IPS-15b (cell line): Measurements from ENCODE around the gene F10.

Experiments used
- H3K27me3 ChIP-seq: one replicate; pipeline ENCODE4 v1.6.1; 2013; ENCODE audit warnings: low read length; ENCODE audit not compliant: control insufficient read depth, insufficient read depth
- H3K36me3 ChIP-seq: one replicate; pipeline ENCODE4 v1.6.1; 2013; ENCODE audit warnings: low read length; ENCODE audit not compliant: control insufficient read depth, insufficient read depth
- H3K4me1 ChIP-seq: one replicate; pipeline ENCODE4 v1.6.1; 2013; ENCODE audit warnings: mild to moderate bottlenecking, low read length; ENCODE audit not compliant: control insufficient read depth, insufficient read depth
- H3K4me3 ChIP-seq: one replicate; pipeline ENCODE4 v1.5.1; 2013; ENCODE audit warnings: low read depth, low read length
- H3K9ac ChIP-seq: one replicate; pipeline ENCODE4 v1.6.1; 2013; ENCODE audit warnings: low read depth, mild to moderate bottlenecking, low read length
- H3K9me3 ChIP-seq: one replicate; pipeline ENCODE4 v1.6.1; 2013; ENCODE audit warnings: mild to moderate bottlenecking, low read length; ENCODE audit not compliant: control insufficient read depth, insufficient read depth

Gene F10

DNA sequence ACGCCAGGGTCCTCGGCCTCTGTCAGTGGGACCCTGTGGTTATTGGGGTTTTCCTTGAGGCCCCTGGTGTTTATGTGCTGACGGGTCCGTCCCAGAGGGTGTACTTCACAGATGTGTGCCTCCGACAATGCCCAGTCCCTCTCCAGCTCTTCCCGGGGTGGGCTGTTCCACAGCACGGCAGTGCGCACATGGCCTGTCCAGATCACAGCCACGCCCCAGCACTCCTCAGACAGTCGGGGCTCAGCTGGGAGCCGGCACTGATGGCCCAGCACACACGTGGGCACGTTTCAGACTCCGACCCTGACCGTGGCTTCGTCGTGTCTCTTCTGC is 33.9 kb upstream of the F10 start:
- Histone ChIP-seq H3K36me3 (peaks cover 16% of the 10 kb centered on the region), H3K4me1 (peaks cover 2% of the 10 kb centered on the region), H3K27me3 (no peaks in the 10 kb centered on the region), H3K9ac (no peak overlapping the region), H3K4me3 (no peak overlapping the region), H3K9me3 (no peaks in the 10 kb centered on the region)

DNA sequence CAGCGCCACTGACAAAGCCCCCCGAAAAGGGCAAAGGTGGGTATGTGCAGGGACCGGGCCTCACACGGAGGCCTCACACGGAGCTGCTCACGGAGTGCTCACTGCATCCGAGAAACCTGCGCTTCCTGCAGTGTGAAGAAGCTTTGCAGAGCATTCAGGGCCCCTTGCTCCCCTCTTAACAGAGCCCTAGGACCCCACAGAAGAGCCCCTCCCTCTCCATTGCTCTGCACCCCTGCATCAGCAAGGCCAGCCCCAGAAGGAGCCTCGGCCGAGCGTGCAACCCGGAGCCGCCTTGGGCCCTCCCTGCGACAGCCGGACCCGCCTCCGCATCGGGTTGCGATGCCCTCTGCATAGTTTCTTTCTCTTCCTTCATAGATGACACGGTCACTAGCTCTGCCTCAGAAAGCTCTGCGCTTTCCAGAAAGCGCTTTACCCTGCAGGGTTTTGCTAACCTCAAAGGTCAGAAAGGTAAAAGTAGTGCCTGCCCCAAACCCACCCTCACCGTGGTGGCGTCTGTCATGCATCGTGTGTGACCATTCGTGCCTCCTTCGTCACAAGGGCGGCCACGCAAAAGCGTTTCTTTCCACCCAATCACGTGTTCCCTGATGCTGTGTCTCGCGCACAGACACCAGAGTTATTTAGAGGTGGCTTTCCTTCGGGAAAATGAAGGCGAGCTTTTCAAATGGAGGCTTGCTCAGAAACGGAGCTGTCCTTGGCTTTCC is 32.7 kb upstream of the F10 start:
- H3K4me3 ChIP-seq = no peak overlapping the region
- no peaks in the 10 kb centered on the region for H3K9me3 ChIP-seq
- H3K9ac ChIP-seq = no peak overlapping the region
- no peaks in the 10 kb centered on the region for H3K27me3 ChIP-seq
- peaks cover 19% of the 10 kb centered on the region for H3K36me3 ChIP-seq
- peaks cover 2% of the 10 kb centered on the region for H3K4me1 ChIP-seq

DNA sequence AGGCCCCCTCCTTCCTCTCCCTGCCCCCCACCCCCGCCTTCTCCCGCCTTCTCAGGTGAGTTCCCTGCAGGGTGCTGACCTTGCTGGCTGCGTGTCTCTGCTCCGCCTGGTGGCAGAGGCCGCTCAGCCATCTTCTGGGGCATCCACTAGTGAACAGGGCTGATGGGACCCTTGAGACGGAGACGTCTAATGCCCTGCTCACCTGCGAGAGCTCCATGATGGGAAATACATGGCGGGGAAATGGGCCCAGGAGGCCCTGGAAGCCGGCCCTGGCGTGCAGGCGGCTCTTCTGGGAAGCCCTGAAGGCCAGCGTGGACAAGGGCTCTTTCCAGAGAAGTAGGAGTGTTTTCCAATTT is 32.2 kb upstream of the F10 start:
- no peaks in the 10 kb centered on the region for H3K27me3 ChIP-seq
- no peak overlapping the region for H3K9ac ChIP-seq
- peaks cover 16% of the 10 kb centered on the region for H3K36me3 ChIP-seq
- no peaks in the 10 kb centered on the region for H3K9me3 ChIP-seq
- H3K4me1 ChIP-seq = peaks cover 2% of the 10 kb centered on the region
- no peak overlapping the region for H3K4me3 ChIP-seq

DNA sequence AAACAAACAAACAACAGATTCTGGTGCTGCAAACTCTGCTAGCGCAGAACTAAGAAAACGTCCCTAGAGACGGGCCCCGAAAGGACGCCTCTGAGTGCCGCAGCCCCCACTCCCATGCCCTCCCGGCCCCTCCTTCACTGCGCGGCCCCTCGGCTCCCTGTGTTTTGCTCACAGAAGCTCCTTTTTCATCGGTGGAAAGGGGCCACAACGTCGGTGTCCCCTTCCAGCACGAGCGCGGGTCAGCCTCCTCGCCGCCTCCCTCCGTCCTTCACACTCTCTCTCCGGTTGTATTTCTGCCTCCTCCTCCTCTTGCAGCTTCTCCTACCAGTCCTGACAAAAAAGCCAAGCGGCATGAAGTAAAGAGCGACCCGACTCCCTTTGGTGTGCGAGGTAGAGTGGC is 31.8 kb upstream of the F10 start:
- Histone ChIP-seq H3K4me1 (peaks cover 2% of the 10 kb centered on the region), H3K4me3 (no peak overlapping the region), H3K9ac (no peak overlapping the region), H3K36me3 (peaks cover 16% of the 10 kb centered on the region), H3K27me3 (no peaks in the 10 kb centered on the region), H3K9me3 (no peaks in the 10 kb centered on the region)

DNA sequence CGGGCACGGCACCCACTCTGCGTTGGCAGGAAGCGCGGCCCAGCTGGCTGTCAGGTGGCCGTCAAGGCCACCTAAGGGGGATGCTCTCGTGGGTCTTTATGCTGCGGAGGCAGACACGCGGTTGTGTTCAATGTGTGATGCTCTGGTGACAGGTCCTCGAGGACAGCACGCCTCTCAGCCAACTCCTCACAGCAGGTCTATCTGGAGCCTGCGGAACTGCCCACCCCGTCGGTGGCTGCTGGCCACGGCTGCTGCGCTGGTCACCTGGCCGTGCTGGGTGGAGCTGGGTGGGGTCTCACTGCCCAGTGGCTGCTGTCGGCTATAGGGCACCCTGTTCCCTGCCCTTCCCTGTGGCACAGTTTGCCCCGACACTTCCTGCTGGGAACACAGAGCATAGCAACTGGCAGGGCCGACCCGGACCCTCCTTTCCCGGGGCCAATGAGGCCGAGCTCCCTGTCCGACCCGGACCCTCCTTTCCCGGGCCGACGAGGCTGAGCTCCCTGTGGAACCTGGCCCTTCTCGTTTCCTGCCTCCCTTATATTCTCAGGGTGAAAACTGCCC is 31.3 kb upstream of the F10 start:
- Histone ChIP-seq H3K27me3 (no peaks in the 10 kb centered on the region), H3K4me1 (peaks cover 2% of the 10 kb centered on the region), H3K36me3 (peaks cover 16% of the 10 kb centered on the region), H3K4me3 (no peak overlapping the region), H3K9ac (no peak overlapping the region), H3K9me3 (no peaks in the 10 kb centered on the region)

DNA sequence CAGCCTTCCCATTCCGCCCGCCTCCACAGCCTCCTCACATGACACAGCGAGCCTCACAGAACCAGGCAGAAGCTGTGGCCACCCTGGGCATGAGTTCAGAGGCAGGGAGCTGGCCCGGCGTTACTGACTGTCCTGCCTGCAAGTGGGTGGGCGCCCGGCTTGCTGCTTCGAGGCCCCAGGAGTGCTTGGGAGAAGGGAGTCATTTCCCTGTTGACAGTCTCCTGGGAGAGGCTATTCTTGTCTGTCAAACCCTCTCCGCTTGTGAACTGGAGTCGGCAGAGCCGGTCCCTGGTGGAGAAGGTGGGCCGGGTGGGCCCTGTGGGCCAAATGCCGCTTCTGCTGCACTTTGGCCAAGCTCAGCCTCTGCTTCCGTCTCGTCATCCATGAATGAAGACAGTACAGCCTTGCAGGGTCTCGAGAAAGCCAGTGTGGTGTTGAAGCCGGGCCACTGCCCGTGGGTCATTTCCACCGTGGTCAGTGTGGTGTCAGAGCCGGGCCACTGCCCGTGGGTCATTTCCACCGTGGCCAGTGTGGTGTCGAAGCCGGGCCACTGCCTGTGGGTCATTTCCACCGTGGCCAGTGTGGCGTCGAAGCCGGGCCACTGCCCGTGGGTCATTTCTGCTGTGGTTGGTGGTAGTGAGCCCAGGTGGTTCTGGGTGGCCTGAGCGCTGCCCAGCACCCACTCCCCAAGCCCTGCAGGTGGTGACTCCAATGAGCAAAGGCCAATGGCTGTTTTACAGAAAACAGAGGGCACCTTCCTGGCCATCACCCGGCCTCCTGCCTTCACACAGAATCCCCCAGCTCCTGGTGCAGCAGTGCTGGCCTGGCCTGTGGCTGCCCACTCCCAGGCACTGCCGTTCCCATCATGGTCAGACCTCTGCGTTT is 30.5 kb upstream of the F10 start:
- peaks cover 2% of the 10 kb centered on the region for H3K4me1 ChIP-seq
- no peaks in the 10 kb centered on the region for H3K9me3 ChIP-seq
- peaks cover 16% of the 10 kb centered on the region for H3K36me3 ChIP-seq
- H3K9ac ChIP-seq = no peak overlapping the region
- H3K27me3 ChIP-seq = no peaks in the 10 kb centered on the region
- H3K4me3 ChIP-seq = no peak overlapping the region

DNA sequence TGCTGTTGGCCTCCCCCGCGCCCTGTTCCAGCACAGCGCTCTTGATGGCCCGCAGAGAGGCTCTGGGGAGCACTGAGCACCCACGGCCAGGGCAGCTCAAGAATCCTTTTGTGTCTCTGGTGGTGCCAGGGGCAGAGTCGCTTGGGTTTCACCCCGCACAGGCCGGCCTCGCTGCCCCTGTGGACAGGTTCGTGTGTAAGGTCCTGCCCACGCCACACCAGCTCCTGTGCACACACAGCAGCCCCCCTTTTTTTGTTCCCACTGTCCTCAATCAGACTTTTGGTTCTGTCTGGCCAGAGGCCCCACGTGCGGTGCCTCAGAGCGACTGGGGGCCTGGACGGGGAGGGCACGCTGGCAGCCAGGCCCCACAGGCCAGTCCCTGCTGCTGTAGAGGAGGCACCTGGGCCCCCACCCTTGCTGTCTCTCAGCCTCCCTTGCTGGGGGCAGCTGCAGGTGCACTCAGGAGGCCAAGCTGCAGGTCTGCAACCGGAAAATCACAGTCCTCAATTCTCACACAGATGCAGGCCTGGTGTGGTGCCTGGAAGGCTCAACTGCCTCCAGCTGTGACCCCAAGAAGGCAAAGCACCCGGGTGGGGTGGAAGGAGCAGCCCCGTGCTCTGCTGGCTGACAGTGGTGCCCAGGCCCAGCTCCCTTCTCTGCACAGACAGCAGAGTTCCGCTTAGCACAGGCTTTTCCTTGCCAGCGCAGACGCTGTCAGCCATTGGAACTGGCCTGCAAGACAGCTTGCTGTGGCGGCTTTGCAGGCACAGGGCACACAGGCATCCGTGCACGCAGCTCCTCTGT is 29.6 kb upstream of the F10 start:
- no peaks in the 10 kb centered on the region for H3K9me3 ChIP-seq
- H3K4me3 ChIP-seq = no peak overlapping the region
- H3K4me1 ChIP-seq = peaks cover 2% of the 10 kb centered on the region
- peaks cover 12% of the 10 kb centered on the region for H3K36me3 ChIP-seq
- H3K27me3 ChIP-seq = no peaks in the 10 kb centered on the region
- H3K9ac ChIP-seq = no peak overlapping the region

DNA sequence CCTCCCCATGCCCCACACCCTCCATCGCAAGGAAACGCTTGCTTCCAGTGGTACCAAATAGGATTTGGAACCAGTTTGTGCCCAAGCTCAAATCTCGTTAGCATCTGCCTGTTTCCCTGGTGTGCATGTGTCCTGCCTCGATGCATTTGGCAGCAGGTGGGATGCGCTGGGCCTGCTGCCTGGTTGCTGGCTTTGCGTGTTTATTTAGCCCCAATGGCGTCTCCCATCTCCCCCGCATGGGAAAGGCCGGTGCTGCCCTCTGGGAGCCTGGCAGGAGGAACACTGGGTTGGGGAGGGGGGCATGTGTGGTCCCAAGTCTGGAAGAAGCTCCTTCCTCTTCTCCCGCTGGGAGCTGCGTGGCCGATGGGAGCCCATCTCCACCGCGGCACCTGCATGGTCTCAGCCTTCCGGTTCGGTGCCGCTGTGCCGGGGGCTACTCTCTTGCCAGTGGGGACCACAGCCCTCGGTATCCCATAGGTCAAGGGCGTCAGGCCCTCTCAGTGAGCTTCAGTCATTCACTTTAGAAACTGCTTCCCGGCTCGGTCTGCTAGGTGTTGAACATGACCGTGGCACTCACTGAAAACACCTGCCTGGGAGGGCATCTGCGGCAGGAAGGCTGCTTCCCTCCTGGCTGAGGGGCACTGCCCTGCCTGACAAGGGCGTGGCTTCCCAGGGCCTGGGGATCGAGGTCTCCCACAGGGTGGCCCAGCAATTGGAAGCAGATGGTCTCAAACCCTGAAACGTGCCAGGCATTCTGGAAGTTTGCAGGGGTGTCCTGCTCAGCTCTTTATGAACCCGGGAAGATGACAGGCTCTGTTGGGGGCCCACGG is 28.8 kb upstream of the F10 start:
- Histone ChIP-seq H3K4me1 (peaks cover 2% of the 10 kb centered on the region), H3K9me3 (no peaks in the 10 kb centered on the region), H3K9ac (no peak overlapping the region), H3K4me3 (no peak overlapping the region), H3K27me3 (no peaks in the 10 kb centered on the region), H3K36me3 (peaks cover 7% of the 10 kb centered on the region)

DNA sequence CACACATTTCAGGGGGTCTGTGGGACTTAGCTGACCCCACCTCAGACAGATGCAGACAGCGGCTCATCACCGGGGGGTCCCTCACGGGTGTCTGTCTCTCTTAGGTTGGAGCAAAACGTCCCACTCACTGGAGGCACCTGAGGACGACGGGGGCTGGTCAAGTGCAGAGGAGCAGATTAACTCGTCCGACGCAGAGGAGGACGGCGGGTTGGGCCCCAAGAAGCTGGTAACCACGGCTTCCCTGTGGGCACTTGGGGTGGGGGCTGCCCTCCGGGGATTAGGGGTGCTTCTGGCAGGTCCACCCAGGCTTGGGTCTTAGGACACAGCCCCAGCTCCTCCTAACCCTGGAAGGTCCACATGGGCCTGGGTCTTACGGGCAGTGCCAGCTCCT is 28.2 kb upstream of the F10 start:
- H3K9me3 ChIP-seq = no peaks in the 10 kb centered on the region
- H3K4me1 ChIP-seq = peaks cover 2% of the 10 kb centered on the region
- no peaks in the 10 kb centered on the region for H3K27me3 ChIP-seq
- H3K36me3 ChIP-seq = peaks cover 6% of the 10 kb centered on the region
- H3K4me3 ChIP-seq = no peak overlapping the region
- H3K9ac ChIP-seq = no peak overlapping the region

DNA sequence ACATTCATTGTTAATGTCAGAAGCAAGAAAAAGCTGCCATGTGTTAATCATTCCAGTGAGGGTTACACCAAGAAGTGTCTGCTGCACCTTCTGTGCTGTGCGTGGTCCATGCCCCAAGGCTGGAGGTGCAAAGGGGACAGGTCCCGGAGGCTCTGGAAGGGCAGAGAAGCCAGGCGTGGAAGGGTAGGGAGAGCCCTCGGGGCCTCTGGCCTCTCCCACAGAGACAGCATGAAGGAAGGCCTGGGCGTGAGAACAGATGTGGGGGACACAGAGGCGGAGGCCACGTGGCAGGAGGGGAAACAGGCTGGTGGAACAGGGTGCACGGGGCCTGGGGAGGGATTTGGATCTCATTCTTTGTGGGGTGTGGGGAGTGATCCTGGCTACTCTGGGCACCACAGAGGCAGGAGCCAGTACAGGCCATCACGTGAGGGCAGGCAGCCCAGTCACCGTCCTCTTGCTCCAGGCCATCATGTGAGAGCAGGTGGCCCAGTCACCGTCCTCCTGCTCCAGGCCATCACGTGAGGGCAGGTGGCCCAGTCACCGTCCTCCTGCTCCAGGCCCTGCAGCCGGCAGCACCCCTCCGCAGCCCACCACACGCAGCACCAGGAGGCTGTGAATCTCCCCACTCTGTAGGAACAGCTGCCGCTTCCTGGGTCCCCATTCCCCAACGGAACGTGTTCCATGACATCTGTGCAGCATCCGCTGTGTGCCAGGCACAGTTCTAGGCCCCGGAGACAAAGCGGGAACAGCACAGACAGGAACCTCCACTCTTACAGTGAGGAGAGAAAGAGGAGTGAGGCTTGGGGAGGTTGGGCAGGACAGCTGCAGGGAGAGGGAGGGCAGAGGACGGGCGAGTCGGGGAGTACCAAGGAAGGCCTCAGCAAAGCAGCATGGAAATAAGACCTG is 27.2 kb upstream of the F10 start:
- H3K4me3 ChIP-seq = no peak overlapping the region
- no peaks in the 10 kb centered on the region for H3K27me3 ChIP-seq

More for the DNA sequence above, 27.2 kb upstream of the F10 start:
- H3K36me3 ChIP-seq = peaks cover 6% of the 10 kb centered on the region
- no peak overlapping the region for H3K9ac ChIP-seq
- H3K9me3 ChIP-seq = no peaks in the 10 kb centered on the region
- H3K4me1 ChIP-seq = no peaks in the 10 kb centered on the region
